ENCODE measurements around the gene FOXL2NB.

Gene FOXL2NB

GRCh38 chr3:138933068-138933668 is 13.8 kb upstream of the FOXL2NB start:
- no peak for DNase-seq (ENCODE audit: low spot score)

- DNase-seq (ENCODE audit: low spot score) = no peak
These were observed 12.9 kb upstream of the FOXL2NB start for GRCh38 chr3:138933981-138934691.

DNA sequence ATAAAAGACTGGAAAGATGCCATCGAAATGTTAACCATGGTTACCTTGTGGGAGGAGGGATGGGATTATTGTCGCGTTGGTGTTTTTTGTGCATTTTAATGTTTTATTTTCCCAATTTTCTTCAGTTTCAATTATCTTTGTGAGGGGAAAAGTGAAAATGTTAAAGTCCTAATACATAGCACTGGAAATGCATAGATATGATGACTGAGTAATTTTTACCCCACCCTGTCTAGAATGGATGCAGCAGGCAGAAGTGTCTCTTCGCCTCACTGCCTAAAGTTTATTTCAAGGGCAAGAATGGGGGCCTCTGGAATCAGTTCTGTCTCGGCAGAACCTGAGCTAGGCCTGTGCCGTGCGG is 11.5 kb upstream of the FOXL2NB start:
- no peak for DNase-seq (ENCODE audit: low spot score)

- peak; percentile 83 for DNase-seq (ENCODE audit: low spot score)
These were observed 10.9 kb upstream of the FOXL2NB start for GRCh38 chr3:138935863-138936740.

DNA sequence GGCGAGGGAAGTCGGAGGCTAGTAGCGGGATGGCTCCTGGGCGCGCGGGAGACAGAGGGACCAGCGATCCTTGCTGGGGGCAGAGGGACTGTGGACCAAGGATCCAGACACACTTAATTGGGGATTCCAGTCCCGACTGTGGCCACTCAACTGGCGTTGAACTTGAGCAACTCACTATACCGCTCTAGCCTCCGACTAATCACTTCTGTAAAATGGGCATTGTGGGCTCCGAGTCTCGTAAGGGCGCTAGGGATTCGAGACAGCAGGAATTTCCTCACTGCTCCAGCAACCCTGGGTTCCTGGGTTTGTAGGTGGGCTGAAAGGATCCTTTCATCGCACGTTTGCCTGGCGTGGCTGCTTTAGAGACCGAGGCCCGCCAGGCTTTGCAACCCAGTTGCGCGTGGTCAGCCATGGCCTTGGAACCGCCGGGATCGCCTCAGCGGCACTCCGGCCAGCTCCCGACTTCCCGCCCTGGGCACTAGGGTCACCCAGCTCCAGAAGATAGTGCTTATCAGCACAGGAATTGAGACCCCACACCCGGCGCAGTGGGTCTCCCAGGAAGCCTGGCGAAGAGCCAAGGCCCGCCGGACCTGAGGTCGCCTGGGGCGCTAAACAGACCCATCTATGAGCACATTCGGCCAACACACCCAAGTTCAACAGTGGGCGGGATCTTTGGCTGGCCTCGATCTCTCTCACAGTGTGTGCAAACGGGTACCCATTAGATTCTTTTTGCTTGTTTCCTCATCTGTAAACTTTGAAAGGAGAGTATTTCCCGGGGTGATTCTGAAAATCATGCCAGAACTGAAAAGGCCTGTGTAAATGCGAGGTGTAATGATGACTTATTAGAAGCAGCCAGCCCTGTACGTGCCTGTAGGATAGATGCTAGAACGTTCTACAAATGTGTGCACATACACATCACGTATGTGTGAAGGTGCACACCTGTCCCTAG is 10.0 kb upstream of the FOXL2NB start:
- no peak for DNase-seq (ENCODE audit: low spot score)

GRCh38 chr3:138937690-138938055 is 9.3 kb upstream of the FOXL2NB start:
- DNase-seq (ENCODE audit: low spot score) = no peak

DNA sequence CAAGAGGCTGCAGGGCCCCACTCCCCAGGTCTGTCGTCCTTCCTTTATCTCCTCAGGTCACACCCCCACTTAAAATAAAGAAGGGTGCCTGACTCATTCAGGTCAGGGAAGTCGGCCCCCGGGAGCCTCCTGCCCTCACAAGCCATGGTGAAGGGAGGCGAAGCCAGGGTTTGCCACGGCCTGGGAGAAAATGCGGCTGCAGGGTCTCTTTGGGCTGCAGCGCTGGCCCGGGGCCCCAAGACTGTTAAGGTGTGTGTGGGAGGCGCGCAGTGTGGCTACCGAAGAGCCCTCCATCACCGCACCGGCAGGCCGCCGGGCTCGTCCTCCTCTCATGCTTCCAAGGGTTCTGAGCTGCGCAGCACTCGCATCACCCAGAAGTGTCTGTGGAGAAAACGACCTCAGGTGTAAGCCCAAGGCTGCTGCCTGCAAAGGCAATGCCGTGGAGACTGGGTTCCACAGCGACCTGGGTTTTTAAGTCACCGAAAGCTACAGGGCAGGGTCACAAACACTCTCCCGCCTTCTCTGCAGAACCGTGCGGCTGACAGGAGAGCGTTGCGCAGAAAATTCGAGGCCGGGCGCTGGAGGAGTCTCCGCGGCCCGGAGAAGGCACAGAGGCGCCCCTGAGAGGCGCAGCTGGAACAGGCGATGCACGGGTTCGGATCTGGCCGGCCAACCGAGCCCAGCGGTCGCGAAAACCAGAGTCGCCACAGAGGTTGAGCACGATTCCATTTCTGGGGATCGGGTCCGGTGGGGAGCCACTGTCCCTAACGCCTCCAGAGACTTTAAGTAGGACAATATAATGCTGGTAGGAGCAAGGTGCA is 8.8 kb upstream of the FOXL2NB start:
- no peak for DNase-seq (ENCODE audit: low spot score)

DNA sequence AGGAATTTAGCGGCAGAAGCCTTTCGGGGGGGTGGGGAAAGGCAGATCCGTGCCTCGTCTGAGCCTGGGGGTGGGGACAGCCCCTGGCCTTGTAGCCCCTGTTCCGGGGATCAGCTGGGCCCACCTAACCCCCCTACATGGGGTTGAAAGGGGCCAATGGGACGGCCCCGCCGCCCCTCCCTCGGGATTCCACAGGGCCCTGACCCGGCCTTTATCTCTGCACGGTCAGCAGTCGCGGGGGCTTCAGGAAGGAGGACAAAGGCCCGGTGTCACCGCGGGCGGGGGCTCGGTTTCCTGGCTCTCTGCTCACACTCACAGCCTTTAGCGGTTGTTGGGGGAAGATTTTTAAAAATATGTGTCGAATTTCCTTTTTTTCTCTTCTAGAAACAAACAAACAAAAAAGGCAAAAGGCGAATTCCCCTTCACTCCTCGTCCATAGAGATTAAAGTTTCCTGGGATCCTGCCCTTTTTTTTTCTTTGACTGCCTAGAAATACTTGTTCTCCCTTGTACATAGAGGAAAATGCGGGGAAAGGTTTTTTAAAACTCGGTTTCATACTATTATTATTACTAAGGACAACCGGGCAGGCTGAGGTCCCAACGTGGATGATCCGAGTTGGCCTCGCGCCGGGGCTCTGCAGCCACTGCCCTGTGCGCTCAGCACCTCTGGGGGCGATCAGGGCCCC is 8.0 kb upstream of the FOXL2NB start:
- DNase-seq (ENCODE audit: low spot score) = no peak

DNA sequence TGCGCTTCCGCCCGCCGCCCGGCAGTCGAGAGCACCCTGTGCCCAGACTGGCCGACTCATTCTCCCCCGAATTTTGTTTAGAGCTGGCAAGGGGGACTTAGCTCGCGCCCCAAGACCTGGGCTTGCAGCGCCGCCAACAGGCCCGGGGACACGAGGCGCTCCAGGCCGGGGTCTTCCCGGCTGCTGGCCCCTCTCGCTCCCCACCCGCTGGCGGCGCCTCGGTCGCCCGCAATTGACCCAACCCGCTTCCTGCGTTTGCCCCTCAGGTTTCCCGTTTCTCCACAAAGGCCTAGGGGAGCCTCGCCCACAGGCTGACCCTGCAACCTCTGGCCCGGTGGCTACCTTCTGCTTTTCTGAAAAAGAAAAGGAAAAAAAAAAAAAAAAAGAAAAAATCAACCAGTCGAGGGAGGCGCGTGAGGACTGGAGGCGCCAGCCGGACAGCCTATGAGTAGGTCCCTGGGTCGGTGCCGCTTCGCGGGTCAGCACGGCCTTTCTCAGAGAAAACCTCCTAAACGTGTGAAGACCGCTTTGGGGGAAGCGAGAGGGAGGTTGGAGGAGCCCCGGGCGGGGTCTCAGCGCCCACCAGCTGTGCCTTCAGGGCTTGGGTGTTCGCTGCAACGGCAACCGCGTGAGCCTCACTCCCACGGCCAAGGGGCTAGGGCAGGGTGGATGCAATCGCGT is 7.3 kb upstream of the FOXL2NB start:
- no peak for DNase-seq (ENCODE audit: low spot score)

DNA sequence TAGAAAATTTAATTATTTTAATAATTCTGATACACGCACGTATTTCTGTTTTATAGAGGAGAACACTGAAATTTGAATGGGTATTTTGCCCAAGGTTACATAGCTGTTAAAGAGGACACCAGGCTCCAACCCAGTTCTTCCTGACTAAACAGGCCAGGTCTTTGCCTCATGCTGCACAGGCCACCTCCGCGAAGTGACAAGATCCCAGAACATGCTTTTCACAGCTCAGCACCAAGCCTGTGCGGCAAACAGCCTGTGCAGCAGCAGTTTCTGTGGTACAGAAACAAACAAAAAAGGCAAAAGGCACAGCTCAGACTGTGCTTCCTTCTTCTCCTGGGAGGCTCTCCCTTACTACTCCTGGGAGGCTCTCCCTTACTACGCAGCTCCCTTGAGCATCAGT is 6.6 kb upstream of the FOXL2NB start:
- no peak for DNase-seq (ENCODE audit: low spot score)

DNA sequence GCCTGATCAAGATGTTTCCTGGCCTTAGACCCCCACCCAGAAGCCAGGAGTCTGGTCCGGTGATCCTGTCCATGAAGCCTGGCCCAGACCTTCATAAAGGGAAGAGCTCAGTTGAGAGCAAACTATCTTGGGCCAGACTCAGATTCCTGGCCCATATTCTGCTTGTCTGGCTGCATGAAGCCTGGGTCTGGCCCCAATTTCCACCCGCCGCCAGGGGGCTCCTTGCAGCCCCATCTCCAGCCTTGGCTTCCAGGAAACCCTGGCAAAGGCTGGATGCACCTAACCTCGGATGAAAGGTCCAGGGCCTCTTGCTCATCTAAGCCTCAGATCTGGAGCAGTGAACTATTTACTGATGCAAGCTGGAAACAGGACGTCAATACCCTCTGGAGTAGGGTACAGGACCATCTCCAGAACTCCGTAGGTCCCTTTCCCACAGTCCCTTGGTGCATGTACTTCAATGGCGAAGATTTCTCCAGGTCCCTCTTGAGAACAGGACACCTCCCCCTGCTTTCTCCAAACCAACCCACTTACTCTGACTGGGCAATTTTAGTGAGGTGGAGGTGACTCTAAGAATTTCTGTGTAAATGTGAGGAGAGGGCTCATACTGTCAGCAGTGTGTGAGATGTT is 5.6 kb upstream of the FOXL2NB start:
- DNase-seq (ENCODE audit: low spot score) = no peak

GRCh38 chr3:138942271-138942670 is 4.7 kb upstream of the FOXL2NB start:
- DNase-seq (ENCODE audit: low spot score) = no peak

- DNase-seq (ENCODE audit: low spot score) = no peak
These were observed 4.0 kb upstream of the FOXL2NB start for GRCh38 chr3:138942861-138943623.

DNA sequence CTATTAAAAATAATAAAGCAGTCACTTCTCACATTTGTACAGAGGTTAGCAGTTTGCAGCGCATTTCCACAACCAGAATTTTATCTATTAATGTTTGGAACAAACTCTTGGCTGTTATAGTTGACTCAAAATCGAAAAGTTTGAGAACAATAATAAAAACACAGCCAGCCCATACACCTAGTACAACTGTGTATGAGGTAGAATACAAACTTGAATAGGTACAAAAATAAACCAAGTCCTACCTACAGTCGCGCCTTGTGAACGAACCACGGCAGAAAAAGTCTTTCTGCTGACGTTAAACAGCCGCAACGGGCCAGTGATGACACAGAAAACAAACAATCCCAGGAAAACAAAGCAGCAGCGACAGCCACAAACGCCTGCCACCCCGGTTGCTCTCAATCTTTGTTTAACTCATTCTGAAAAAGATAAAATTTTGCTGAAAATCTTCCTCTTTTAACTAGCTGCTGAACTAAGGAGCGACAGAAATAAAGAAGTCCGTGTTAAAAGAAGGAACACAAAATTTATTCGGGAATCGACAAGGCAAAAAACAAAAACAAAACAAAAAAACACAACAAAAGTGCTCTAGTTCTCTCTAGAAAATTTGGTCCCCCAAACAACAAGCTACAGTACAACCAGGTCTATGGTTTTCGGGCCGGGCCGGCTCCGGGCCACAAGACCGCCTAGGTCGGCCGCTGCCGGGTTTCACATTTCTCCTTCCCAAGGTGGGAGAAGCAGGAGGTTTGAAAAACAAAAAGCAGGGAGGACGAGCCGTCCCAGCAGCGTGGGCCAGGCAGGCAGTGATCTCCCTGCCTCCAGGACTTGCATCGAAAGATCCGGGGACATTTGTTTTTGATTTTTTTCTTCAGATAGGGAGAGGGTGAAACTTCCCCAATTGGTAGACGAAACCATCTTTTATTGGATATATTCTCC is 3.0 kb upstream of the FOXL2NB start:
- DNase-seq (ENCODE audit: low spot score) = no peak

- DNase-seq (ENCODE audit: low spot score) = no peak
These were observed 2.4 kb upstream of the FOXL2NB start for GRCh38 chr3:138944654-138944928.

DNA sequence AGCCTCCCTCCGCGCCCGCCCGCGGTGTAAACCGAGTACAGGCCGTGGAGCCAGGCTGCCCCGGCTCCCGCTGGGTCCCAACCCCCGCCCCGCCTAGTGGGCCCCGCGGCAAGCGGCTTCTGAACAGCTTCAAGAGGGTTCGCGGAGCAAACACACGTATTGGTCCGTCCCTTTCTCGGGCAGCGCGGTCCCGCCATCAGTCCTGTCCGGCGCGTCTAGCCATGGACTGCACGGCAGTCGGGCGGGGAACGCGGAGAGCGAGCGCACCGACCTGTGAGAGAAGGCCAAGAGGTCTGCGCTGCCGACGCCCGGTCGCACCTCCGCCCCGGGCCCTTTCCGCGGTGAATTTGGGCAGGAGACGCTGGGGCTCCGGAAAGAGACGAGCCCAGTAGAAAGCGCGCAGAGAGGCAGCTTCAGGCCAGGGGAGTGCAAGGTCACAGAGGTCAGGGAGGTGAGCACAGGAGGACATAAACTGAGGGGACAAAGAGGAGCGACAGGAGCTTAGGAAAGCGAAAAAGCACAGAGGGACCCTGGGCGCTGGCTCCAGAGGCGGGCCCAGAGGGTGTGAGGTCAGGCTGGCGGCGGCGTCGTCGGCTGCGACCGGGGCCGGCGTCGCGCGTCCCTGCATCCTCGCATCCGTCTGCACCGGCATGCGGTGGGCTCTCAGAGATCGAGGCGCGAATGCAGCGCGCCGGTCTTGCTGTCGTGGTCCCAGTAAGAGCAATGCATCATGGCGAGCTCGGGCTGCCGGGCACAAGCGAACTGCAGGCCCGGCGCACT is 1.9 kb upstream of the FOXL2NB start:
- no peak for DNase-seq (ENCODE audit: low spot score)
